Head of caudate nucleus (tissue), 42 donors: Measurements from ENCODE around the gene ARID5A.

ENCODE experiments used
- DNase-seq, 42 donors: peaks; one replicate each; pipeline versions ENCODE4 v3.0.0 to v3.0.0-alpha.2; 2020 to 2021; ENCODE audit warnings: mixed read lengths in 7 of 42
- intact Hi-C: fragments of 100-400 bp; cut with DNase I; formaldehyde crosslinking; loops from one replicate; pipeline ENCODE4 v1.15.0; 2022

Gene ARID5A

DNA sequence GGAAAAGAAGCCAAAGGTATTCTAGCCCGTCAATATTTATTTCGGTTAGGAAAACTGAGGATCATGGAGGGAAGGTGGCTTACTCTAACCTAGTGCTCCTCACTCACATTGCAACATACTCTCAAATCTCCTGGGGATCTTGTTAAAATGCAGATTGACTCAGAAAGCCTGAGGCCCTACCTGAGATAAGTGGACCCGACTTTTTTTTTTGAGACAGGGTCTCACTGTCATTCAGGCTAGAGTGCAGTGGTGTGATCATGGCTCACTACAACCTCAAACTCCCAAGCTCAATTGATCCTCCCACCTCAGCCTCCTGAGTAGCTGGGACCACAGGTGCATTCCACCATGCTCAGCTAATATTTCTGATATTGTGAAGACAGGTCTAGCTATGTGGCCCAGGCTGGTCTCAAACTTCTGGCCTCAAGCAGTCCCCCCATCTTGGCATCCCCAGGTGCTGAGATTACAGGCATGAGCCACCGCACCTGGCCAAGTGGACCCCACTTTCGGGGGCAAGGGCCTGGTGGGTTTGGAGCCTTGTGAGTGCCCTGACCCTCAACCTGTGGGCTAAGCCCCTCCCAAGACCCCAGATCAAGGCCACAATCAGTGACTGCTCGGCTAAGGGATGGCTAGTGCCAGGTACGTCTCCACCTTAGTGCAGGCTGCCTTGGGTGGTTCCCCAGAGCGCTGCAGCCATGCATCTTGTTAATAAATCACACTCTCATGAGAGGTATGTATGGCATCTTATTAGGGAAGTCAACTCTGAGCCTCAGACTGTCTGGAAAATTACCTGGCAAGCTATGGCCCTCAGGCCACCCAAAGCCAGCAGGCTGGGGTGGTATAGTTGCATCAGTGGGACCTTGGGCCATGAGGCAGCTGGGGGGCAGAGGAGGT, 30.3 kb upstream of the ARID5A start:
- intact Hi-C loops: loop anchor here (5.0 kb wide), 3 partner anchors 99 to 199 kb away; partner anchors contain the start of gene SNRNP200
- DNase-seq: peak in 2 of 42 donors; percentile 22 to 31

DNA sequence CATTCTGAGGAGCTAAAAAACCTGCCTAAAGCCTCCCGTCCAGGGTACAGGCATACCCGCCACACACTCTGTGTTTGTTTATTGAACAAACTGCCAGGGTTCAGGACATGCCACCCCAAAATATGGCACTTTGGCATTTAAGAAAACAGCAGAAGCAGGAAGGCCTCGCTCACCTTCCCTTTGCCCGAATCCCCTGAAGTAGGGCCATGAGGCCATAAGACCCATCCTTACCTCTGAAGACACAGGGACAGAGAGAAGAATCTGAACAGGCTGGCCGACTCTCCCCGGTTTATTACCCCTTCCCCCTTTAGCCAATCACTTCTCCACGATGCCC, 29.7 kb upstream of the ARID5A start:
- intact Hi-C loops: loop anchor here (5.0 kb wide), 3 partner anchors 100 to 200 kb away; partner anchors contain the start of gene SNRNP200
- DNase-seq: peak in 2 of 42 donors; percentile 1 to 19

DNA sequence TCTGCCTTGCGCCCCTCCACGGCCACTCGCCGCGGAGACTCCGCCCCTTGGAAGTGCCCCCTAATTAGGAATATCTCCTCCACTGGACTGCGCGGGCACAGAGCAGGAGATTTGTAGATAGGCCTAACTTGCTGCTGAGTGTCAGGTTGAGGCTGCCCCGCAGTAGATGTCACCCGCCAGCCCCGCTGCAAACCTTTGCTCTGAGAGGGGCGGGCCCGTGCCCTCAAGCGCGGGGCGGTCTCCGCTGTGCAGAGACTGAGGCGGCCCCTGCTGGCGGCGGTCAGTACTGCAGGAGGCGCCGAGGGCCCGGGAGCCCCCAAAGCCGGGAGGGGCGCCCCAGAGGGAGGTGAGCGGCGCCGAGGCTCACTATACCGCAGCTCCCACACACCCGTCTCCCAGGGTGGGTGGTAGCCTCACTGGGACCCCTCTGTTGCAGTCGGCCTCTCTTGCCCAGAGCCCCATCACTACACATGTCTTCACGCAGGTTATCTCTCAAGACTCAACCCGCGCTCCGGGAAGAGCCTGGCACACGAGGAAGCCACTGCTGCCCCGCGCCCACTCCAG, 28.5 kb upstream of the ARID5A start:
- intact Hi-C loops: loop anchor here (5.0 kb wide), 3 partner anchors 101 to 201 kb away; partner anchors contain the start of gene SNRNP200
- DNase-seq: peak; percentile 63 to 90 (median 78)

DNA sequence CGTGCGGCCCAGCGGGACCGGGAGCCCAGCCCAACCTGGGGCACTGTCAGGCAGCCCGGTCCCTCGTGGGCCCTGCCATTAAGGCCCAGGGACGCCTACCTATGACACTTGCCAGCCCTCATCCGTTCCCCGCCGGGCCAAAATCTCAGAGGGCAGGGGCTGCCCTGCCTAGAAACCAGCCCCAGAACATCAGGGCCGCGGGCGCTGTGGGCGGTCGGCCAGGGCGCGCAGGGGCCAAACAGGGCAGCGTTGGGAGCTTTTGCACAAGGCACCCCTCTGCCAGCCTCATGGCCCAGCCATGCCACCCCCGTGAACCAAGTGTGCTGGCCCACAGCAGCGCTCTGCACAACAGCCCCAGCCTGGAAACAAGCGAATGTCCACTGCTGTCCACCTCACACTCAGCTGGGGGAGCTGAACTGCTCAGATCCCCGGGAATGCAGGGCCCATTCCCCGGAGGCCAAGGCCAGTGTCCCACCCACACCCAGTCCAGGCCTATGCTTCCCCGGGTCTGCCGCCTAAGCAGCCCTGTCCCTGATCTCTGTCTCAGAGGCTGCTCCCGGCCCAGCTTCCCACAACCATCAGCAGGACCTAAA, 27.9 kb upstream of the ARID5A start:
- DNase-seq: peak in 2 of 42 donors; percentile 34 to 43
- intact Hi-C loops: loop anchor here (5.0 kb wide), 3 partner anchors 101 to 201 kb away; partner anchors contain the start of gene SNRNP200

DNA sequence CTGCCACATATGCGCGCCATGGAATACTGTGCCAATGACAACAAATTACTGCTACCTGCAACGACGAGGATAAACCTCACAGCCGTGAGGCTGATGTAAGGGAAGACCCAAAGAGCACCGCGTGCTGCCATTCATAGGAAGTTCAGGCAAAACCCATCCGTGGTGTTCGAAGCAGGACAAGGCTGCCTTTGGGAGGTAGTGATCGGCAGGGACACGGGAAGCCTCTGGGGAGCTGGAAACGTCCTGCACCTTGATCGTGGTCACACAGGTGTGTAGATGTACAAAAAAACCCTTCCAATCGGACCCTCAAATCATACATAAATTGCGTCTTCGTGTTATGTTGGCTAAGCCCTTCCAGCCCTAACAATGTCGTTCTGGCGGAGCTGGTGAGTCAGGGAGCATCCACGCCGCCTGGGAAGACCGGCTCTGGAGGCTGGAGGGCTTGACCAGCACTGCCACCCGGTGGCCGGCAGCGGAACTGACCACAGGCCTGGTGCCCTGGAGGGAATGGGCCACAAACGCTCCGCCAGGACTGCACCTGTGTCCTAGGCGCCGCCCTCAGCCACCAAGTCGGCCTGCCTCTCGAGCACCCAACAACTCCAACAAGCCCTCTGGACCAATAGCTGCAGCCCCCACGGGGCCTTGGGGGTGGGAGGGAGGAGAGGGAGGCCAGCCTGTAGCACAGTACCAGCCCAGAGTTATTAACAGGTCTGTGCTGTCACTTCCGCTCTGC, 27.3 kb upstream of the ARID5A start:
- DNase-seq: peak; percentile 66 to 95 (median 88)
- intact Hi-C loops: loop anchor here (5.0 kb wide), 3 partner anchors 102 to 202 kb away; partner anchors contain the start of gene SNRNP200

DNA sequence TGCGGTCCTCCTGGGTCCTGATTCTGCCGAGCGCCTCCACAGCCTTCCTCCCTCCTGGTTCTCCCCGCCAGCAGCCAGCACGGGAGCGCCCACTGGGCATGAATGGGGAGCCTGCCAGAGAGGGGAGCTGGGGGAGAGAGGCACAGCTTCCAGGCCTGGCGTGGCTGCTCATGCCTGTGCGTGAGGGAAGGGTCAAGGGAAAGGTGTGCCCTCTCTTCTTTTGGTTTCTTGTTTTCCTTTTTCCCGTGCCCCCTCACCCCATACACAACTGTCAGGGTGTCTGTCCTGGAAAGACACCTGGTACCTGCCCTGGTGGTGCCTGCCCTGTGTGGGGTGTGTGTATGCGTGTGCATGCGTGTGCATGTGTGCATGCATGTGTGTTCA, 26.7 kb upstream of the ARID5A start:
- no peak for DNase-seq
- intact Hi-C loops: loop anchor here (5.0 kb wide), 3 partner anchors 103 to 203 kb away; partner anchors contain the start of gene SNRNP200

DNA sequence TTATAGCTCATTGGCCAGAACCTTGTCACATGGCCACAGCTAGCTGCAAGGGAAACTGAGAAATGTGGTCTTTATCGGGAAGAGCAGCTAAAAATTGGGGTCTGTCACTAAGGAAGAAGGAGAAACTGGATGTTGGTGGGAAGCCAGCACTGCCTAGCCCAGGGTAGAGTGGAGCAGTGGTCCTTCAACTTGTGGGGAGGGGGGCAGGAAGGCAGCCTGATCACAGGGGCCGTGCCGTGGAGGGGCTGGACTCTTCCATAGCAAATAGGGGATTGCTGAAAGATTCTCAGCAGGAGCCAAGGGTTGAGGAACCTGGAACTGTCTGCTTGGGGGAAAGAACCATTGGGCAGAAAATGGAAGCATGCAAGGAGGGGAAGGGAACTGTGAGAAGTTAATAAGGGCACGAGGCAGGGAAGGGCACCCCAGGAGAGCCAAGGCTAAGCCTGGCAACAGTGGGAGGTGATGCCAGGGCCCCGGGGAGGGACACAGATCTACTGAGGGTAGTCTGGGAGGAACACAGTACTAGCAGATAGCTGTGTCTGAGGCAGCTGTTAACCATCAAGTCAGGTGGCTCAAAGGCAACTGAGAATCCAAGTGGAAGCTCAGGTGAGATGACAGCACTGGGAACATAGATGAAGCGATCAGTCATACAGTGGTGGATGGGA, 25.5 kb upstream of the ARID5A start:
- intact Hi-C loops: no loop called here
- peak in 2 of 42 donors; percentile 15 to 18 for DNase-seq

DNA sequence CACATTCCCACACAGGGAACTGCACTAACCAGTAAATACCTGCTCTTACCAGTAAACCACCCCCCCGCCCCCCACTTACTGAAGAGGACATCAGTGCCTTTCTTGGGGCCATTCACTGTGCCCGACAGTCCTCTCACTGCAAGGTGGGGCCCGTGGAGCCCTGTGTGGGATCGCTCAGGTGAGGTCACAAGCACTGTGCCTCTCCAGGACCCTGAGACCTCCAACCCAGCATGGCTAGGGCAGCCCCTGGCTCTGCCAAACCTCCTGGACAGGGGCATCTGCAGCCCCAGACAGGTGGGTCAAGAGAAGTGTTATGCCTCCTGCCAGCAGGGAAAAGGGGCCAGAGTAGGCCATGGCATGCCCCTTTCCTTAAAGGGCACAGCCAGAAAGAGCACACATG, 24.7 kb upstream of the ARID5A start:
- intact Hi-C loops: no loop called here
- DNase-seq: peak in 2 of 42 donors; percentile 12 to 15

DNA sequence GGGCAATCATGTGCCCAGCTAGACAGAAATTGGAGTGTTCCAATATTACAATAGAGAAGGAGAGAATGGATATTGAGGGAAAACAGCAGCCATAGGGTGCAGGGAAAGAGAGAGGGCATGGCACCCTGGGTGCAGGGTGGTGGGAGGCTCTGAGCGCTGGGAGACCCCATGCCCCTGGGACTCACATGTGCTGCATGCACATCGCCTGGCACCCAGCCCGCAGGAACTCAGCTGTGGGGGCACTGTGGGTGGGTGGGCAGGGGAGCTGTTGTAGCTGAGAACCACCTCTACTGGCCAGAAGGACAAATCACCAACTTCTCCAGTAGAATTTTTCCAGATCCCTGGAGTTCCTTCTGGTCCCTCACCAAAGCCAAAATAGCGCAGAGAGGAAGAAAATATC, 24.2 kb upstream of the ARID5A start:
- intact Hi-C loops: no loop called here

DNA sequence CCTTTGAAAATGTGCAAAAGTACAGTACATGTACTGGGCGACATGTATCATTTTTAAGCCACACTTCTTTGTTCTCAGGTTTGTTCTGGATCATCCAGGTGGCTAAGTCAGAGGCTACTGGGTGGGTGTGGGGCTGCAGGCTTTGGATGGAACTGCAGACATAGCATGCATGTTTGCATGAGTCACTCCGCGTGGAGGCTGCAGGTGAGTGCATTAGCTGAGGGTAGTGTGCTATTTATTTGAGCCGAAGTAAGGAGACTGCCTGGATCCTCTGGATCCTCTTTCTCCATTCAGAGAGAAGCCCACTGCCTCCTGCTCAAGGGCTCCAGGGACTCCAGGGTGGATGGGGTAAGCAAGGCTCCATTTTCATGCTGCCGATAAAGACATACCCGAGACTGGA, 22.0 kb upstream of the ARID5A start:
- DNase-seq: peak in 4 of 42 donors; percentile 1 to 30 (median 12)
- intact Hi-C loops: no loop called here

More for the DNA sequence above, 24.2 kb upstream of the ARID5A start:
- DNase-seq: peak in 2 of 42 donors; percentile 1 to 32

DNA sequence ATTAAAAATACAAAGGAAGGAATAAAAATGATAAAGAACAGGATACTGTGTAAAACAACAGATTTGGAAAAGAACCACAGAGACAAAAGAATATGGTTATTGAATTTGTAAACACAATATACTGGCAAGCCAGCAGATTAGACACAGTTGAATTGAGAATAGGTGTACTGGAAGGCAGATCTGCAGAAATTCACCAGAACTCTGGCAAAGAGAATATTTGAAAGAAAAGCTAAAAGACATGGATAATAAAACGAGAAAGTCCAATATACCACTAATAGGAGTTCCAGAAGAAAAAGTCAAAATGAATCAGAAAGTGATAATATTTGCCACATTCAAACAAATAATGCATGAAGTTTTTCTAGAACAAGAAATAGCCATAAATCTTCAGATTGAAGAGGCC, 19.5 kb upstream of the ARID5A start:
- DNase-seq: no peak
- intact Hi-C loops: no loop called here

DNA sequence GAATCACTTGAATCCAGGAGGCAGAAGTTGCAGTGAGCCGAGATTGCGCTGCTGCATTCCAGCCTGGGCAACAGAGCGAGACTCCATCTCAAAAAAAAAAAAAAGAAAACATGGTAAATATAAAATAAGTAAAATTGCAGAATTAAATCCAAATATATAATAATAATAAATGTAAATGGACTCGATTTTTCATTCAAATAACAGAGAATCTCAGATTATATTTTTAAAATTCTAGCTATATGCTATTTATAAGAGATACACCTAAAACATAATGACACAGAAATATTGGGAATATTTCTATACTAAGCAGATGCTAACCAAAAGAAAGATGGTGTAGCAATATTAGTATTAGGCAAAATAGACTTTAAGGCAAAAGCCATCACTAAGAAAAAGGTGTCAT, 16.3 kb upstream of the ARID5A start:
- intact Hi-C loops: no loop called here
- DNase-seq: no peak

DNA sequence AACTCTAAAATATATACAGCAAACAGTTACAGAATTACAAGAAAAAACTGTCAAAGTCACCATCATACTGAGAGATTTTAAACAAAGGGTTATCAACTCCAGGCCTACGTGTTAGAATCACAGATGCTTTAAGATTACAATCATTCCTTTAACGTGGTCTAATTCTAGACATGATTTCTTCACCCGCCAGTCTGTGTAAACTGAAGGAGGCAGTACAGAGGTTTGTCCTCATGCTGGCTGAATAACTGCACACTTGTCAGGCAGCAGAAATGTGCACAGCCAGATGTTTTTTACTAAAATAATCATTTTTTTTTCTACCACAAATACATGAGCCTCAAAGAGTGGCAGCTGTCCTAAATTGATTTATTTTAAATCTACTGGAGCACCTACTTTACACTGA, 15.9 kb upstream of the ARID5A start:
- no peak for DNase-seq
- intact Hi-C loops: no loop called here

DNA sequence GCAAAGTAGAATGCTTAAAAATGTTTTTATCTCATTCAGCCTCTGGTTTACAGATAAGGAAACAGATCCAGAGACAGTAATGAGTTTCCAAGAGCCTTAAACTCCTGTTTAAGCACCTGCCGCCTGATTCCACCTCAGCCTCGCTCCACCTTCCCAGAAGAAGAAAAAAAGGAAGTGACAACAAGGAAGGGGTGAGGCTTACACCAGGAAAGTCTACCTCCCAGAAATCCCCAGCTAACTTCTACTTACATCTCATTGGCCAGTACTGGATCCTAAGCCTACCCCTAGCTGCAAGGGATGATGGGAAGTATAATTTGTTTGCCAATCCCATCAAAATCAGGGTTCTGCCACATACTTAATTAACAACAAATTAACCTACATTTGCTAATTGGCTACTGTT, 15.3 kb upstream of the ARID5A start:
- intact Hi-C loops: no loop called here
- DNase-seq: no peak

DNA sequence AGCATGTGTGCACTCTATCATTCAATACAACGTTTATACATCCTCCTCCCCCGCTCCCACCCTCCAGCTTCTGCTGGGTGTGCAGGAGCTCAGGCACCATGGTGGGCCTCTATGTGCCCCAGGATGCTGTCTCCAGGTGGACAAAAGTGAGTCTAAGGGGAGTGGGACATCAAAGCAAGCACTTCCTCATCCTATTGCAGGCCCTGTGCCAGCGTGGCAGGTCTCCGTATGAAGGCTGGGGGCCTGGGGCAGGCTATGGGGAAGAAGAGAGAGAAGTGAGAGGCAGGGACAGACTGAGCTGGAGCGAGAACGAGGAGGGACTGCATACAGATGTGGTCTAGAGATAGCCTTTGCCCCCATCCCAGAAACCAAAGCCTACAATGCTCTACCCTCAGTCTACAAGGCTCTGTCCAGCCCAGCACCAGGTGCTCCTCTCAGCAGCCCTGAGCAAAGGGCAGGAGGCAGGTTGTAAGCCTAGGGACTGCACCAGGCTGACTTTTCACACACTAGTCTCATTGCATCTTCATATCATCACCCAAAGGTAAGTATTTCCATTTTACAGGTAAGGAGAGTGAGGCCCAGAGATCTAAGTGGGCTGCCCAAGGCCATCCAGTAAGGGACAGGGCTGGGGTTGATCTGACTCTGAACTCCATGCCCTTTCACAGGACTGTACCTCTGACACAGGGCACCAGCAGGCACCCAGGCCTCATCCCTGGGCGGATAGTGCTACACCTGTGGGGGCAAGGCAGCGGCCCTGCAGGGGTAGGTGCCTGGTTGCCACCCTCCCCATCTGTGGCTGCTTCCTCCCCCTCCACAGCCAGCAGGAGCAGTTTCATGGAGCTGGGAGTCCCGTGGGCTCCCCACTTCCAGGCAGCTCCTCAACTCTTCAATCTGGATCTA, 14.0 kb upstream of the ARID5A start:
- intact Hi-C loops: no loop called here
- DNase-seq: no peak

DNA sequence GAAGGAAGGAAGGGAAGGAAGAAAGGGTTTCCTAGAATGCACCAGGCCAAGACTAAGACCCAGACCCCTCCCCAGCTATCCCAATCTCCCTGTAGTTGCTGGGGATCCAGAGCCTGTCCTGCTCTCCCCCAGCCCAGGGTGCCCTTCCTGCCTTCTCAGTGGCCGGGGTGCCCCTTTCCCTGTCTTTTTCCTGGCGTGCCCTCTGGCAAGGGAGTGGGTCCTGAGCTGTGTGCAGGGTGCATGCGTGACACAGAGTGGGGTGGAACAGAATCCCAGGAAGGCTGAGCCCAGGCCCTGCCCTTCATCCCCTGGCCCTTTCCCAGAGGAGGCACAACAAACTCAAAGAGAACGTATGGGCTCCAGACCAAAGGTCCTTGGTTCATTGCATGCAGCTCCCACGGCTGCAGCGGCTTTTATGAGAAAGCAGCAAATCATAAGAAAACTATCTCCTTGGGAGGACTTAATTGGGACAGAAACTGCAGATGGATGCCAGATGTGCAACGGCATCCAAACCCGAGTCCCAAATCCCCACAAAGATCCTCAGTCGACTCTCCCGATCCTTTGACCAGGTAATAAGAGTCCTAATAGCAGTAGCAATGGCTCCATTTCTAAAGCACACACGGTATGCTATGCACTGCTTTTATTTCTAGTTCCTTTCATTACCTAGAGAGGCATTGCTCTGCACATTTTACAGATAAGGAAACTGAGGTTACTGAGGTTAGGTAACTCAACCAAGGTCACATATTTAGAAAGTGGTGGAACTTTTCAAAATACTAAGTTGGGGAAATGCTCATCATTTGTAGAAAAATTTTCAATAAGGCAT, 12.7 kb upstream of the ARID5A start:
- DNase-seq: no peak
- intact Hi-C loops: no loop called here
